OCI-LY7 (cell line): ENCODE data around the gene HSPB9. TPM values are rescaled to one million over a fixed set of nuclear protein-coding genes. Genes with fewer than 3 reads are reported as not detected.
A peak's percentile ranks its signal among the peaks of the same experiment; 100 is the strongest.

Experiments used
- Bru-seq: library from RNA; stranded (reverse); fragments of 400-500 nt; gene quantifications from one replicate; lab custom pipeline; 2021; lab: Mats Ljungman, UMichigan
- BruChase-seq, 2 experiments: library from RNA; stranded (reverse); fragments of 400-500 nt; gene quantifications; one replicate each; lab custom pipeline; 2021; lab: Mats Ljungman, UMichigan
- BruUV-seq: library from RNA; stranded (reverse); fragments of 400-500 nt; replicated peaks from 2 replicates; lab custom pipeline; 2021; lab: Mats Ljungman, UMichigan
- CTCF ChIA-PET: fragments of 300-600 bp; sonication (Branson Sonifier 250); formaldehyde crosslinking; loops from one replicate; lab custom pipeline; 2022; ENCODE audit warnings: antibody characterized with exemption; ENCODE audit not compliant: unreplicated experiment; lab: Charles Lee
- POLR2A ChIA-PET: fragments of 300-600 bp; sonication (Branson Sonifier 250); formaldehyde crosslinking; loops from one replicate; lab custom pipeline; 2022; ENCODE audit warnings: antibody characterized with exemption; lab: Charles Lee
- DNase-seq: peaks from one replicate; pipeline ENCODE4 v3.0.0-alpha.2; 2015; ENCODE audit warnings: low spot score
- H2AFZ ChIP-seq: fragments of 200-600 bp; sonication (generic), shearing (Covaris generic); 2 replicates; pipeline ENCODE4 v1.6.1; 2014; ENCODE audit warnings: mild to moderate bottlenecking, antibody characterized with exemption, low read length, moderate library complexity
- H3K27ac ChIP-seq: fragments of 200-600 bp; sonication (generic); 2 replicates; pipeline ENCODE4 v1.5.1; 2014; ENCODE audit warnings: mixed run types, low read depth, mild to moderate bottlenecking, moderate library complexity, low read length, inconsistent platforms; ENCODE audit not compliant: poor library complexity, severe bottlenecking
- H3K36me3 ChIP-seq: fragments of 200-600 bp; sonication (generic); 2 replicates; pipeline ENCODE4 v1.6.1; 2014; ENCODE audit warnings: mild to moderate bottlenecking, antibody characterized with exemption, low read length, moderate library complexity, mixed read lengths; ENCODE audit not compliant: insufficient read depth
- H3K4me1 ChIP-seq: fragments of 200-600 bp; sonication (generic); 2 replicates; pipeline ENCODE4 v1.5.1; 2014; ENCODE audit warnings: mild to moderate bottlenecking, low read length; ENCODE audit not compliant: insufficient read depth, poor library complexity, severe bottlenecking
- H3K4me2 ChIP-seq: fragments of 200-600 bp; sonication (generic); 2 replicates; pipeline ENCODE4 v1.6.1; 2014; ENCODE audit warnings: mild to moderate bottlenecking, low read length
- H3K4me3 ChIP-seq: fragments of 200-600 bp; sonication (generic); 2 replicates; pipeline ENCODE4 v1.5.1; 2014; ENCODE audit warnings: mild to moderate bottlenecking, low read depth, low read length; ENCODE audit not compliant: poor library complexity, severe bottlenecking
- H3K79me2 ChIP-seq: fragments of 200-600 bp; sonication (generic); 2 replicates; pipeline ENCODE4 v1.6.1; 2016; ENCODE audit warnings: low read depth, mild to moderate bottlenecking, low read length, moderate library complexity, mixed read lengths; ENCODE audit not compliant: insufficient read depth
- H3K9me2 ChIP-seq: fragments of 200-600 bp; sonication (generic); 2 replicates; pipeline ENCODE4 v1.6.1; 2016; ENCODE audit warnings: mild to moderate bottlenecking, low read length, mixed read lengths; ENCODE audit not compliant: insufficient read depth
- H3K9me3 ChIP-seq: fragments of 200-600 bp; sonication (generic); 2 replicates; pipeline ENCODE4 v1.6.1; 2014; ENCODE audit warnings: mild to moderate bottlenecking, mixed run types, low read length, mixed read lengths
- H4K20me1 ChIP-seq: fragments of 200-600 bp; sonication (generic); 2 replicates; pipeline ENCODE4 v1.6.1; 2014; ENCODE audit warnings: mild to moderate bottlenecking, antibody characterized with exemption, low read length, moderate library complexity, mixed read lengths; ENCODE audit not compliant: insufficient read depth
- EZH2phosphoT487 ChIP-seq: fragments of 200-600 bp; sonication (generic); IDR thresholded peaks from 2 replicates; pipeline ENCODE4 v1.6.1; 2018; ENCODE audit warnings: low read depth, borderline replicate concordance, mild to moderate bottlenecking, mixed run types, antibody characterized with exemption, low read length, moderate library complexity, mixed read lengths
- intact Hi-C: fragments of 100-400 bp; cut with micrococcal nuclease; formaldehyde crosslinking; loops from one replicate; pipeline ENCODE4 v1.10.0; 2022; ENCODE audit not compliant: unreplicated experiment
- long read RNA-seq: library from polyadenylated mRNA; stranded (forward); transcript quantifications from one replicate; pipeline ENCODE4 v2.0.0, GENCODE V29; 2022
- total RNA-seq, 2 experiments: library from RNA; depleted of rRNA in 1 of 2; stranded (reverse); fragments of >200 nt in 1 of 2; shearing (Covaris generic) in 1 of 2; gene quantifications; 2 replicates each; pipeline ENCODE4 v1.2.3, GENCODE V29; 2014 to 2022
- TF ChIP-seq, protein P1 (sequence below): fragments of 200-600 bp; sonication (generic); conservative IDR thresholded peaks from 2 replicates; pipeline ENCODE4 v1.5.1; 2014; ENCODE audit warnings: mild to moderate bottlenecking, antibody characterized with exemption, low read length, moderate library complexity, mixed read lengths

HSPB9 gene, protein sequence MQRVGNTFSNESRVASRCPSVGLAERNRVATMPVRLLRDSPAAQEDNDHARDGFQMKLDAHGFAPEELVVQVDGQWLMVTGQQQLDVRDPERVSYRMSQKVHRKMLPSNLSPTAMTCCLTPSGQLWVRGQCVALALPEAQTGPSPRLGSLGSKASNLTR
- total RNA-seq (2014; rRNA removed; shearing (Covaris generic)) (0.16 TPM in 1 of 2 replicates, not detected in the other), total RNA-seq (2022) (not detected in 2 replicates), Bru-seq, nascent RNA (not detected), BruChase-seq, experiment 1, labeled RNA remaining after a 6-hour chase (not detected), BruChase-seq, experiment 2, labeled RNA remaining after a 2-hour chase (not detected)
- long read RNA-seq, partial matches to known transcripts, result 0 of 1 reads
- long read RNA-seq, other reads (novel, unspliced or antisense), result 0 of 1 reads

DNA sequence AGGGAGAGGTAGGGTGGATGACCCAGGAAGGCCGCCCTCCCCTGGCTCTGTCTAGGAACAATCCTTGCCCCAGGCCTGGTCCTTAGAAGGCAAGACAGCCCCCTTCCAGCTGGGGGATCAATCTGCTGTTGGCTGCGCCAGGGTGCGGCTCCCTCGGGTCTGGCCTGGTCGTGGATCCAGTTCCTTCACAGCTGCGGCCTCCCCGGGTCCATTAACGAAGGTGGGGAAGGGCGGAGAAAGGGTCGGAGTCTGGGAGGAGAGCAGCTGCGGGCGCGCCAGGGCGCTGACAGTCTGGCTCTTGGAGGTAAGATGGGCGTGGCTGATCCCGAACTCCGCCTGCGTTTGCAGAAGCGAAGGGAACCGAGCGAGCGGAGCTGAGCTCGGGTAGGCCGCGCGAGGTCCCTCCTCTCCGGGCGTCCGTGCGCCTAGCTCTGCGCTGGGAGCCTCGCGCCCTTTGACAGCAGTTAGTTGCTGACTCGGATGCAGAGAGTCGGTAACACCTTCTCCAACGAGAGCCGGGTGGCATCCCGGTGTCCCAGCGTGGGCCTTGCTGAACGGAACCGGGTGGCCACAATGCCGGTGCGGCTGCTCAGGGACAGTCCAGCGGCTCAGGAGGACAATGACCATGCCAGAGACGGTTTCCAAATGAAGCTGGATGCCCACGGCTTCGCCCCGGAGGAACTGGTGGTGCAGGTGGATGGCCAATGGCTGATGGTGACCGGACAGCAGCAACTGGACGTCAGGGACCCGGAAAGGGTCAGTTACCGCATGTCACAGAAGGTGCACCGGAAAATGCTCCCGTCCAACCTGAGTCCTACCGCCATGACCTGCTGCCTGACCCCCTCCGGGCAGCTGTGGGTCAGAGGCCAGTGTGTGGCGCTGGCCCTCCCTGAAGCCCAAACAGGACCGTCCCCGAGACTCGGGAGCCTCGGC, at the start of gene HSPB9:
Gene HSPB9 (plus strand): TSS at position 434 of the 933 bp plus-strand sequence. CDS start 47 bp downstream, at position 481.
- H3K9me3 ChIP-seq, result no peaks in the 10 kb centered on the region
- intact Hi-C loops, result no loop called here
- ChIA-PET CTCF (no interaction called here), POLR2A (no interaction called here)
- H4K20me1 ChIP-seq, result no peaks in the 10 kb centered on the region
- TF ChIP-seq, protein P1, sequence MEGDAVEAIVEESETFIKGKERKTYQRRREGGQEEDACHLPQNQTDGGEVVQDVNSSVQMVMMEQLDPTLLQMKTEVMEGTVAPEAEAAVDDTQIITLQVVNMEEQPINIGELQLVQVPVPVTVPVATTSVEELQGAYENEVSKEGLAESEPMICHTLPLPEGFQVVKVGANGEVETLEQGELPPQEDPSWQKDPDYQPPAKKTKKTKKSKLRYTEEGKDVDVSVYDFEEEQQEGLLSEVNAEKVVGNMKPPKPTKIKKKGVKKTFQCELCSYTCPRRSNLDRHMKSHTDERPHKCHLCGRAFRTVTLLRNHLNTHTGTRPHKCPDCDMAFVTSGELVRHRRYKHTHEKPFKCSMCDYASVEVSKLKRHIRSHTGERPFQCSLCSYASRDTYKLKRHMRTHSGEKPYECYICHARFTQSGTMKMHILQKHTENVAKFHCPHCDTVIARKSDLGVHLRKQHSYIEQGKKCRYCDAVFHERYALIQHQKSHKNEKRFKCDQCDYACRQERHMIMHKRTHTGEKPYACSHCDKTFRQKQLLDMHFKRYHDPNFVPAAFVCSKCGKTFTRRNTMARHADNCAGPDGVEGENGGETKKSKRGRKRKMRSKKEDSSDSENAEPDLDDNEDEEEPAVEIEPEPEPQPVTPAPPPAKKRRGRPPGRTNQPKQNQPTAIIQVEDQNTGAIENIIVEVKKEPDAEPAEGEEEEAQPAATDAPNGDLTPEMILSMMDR, result no peak
- TF ChIP-seq EZH2phosphoT487, result no peak
- no TSS peak for BruUV-seq
- no peak within 1 kb of the TSS for H3K27ac ChIP-seq
- peaks cover 3% of the 10 kb centered on the region; the same call in 1 of the 2 replicates for H3K79me2 ChIP-seq
- no peak within 1 kb of the TSS for H3K4me3 ChIP-seq
- no peak for DNase-seq
- peak within 1 kb of the TSS; percentile 86; the same call in 1 of the 2 replicates for H3K4me2 ChIP-seq
- H3K4me1 ChIP-seq, result peaks cover 30% of the 10 kb centered on the region
- peaks cover 55% of the 10 kb centered on the region for H3K36me3 ChIP-seq
- H3K9me2 ChIP-seq, result no peaks in the 10 kb centered on the region
- no peak within 1 kb of the TSS for H2AFZ ChIP-seq

DNA sequence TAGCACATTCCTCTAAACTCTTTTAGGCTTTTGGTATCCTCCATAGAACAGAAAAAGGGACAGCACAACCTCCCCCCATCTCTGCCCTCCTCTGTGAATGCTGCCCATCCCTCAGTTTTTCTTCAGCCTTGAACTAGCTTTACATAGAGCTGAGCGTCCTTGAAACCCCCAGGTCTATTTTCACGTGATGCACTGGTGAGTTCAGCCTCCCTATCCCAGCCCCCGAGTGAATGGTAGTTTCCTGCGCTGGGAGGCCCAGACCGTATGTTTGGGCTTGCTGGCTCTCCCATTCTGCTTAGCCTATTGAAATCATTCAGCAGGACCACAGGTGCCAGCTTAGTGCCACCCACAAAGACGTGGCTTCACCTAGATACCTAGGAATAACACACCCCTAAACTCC, 46.8 kb upstream of the HSPB9 start:
- Histone ChIP-seq H3K4me3 (no peak overlapping the region), H3K9me2 (no peaks in the 10 kb centered on the region), H3K36me3 (no peaks in the 10 kb centered on the region), H3K27ac (no peak overlapping the region), H3K9me3 (no peaks in the 10 kb centered on the region), H3K79me2 (no peaks in the 10 kb centered on the region), H3K4me2 (no peak overlapping the region), H3K4me1 (peaks cover 16% of the 10 kb centered on the region), H4K20me1 (no peaks in the 10 kb centered on the region), H2AFZ (no peak overlapping the region)
- intact Hi-C loops, result no loop called here
- no peak for TF ChIP-seq EZH2phosphoT487
- TF ChIP-seq, protein P1, result no peak
- BruUV-seq, result no TSS peak
- ChIA-PET CTCF (no interaction called here), POLR2A (interaction anchor here (0.7 kb wide), 1 partner anchor 36 kb away, joined by 7 read pairs; no protein-coding TSS in a partner anchor)
- no peak for DNase-seq
